Measurements from ENCODE around the gene CALN1.
"Not testable (repeated sequence)": the region's sequence is repeated elsewhere in the genome, so short reads cannot be mapped to it uniquely, and the experiment has no call there.

Gene CALN1

DNA sequence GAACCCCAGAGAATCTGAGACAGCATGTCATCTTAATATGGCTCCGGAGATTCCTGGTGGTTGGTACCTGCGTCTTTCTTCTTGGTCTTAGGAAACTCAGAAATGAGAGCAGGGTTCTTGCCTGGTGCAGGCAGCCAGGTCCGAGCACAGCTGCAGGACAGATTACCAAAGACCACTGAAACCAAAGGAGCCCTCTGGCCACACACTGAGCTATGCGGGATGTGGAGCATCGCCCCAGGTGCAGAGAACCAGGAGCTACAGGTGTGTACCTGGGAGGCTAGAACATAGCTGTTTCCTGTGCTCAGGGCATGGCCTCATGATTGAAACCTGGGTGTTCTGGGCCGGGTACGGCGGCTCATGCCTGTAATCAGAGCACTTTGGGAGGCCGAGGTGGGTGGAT, 635.4 kb downstream of the CALN1 start:
- no peak for DNase-seq

DNA sequence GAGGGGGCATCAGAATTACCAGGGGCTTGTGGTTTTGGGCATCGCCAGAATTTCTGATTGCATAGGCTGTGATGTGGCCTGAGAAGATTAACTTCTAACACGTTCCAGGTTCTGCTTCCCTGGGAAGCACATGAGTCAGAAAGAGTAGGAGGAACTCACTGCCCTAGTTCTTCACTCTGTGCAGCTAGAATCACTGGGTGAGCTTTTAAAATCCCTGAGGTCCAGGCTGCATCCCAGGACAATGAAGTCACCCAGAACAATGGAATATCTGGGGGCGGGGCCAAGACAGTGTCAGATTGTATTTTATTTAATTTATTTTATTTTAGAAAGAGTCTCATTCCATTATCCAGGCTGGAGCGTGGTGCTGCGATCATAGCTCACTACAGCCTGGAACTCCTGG, 636.5 kb downstream of the CALN1 start:
- no peak for DNase-seq

DNA sequence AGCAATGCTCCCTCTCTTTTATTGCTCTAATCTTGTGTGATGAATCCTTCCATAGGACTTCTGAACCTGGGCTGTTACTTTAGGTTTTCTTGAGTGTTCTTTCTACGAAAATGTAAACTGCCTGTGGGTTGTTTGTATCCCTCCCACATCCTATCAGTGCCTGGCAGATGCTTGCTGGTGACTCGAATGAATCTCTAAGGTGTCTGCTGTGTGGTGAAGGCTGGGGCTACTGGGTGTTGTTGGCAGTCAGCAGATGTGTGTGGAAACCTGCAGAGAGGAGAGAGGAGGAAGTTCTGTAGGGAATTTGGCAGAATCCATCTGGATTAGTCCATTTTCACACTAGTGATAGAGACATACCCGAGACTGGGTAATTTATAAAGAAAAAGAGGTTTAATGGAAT, 639.4 kb downstream of the CALN1 start:
- no peak for DNase-seq

DNA sequence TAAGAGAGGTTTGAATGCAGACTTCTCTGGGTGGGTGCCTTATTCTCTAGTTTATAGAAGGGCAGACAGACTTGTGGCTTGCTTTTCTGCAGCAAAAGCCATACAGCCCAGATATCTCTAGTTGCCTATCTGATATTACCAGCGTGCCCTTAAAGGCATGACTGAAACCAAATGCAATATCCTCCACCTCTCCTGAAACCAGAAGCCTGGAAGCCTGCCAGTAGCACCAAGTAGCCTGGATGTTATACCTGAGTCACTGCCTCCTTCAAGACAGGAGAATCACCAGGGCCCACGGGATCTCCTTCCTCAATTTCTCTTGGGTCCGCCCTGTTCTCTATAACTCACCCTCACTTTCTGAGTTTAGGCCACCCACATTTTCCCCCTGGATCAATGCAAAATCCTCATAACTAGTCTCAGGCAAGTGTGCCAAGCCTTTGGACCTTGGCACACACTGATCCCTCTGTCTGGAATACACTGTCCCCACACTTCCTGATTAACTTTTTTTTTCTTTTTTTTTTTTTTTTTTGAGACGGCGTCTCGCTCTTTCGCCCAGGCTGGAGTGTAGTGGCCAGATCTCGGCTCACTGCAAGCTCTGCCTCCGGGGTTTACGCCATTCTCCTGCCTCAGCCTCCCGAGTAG, 641.8 kb downstream of the CALN1 start:
- no peak for DNase-seq

DNA sequence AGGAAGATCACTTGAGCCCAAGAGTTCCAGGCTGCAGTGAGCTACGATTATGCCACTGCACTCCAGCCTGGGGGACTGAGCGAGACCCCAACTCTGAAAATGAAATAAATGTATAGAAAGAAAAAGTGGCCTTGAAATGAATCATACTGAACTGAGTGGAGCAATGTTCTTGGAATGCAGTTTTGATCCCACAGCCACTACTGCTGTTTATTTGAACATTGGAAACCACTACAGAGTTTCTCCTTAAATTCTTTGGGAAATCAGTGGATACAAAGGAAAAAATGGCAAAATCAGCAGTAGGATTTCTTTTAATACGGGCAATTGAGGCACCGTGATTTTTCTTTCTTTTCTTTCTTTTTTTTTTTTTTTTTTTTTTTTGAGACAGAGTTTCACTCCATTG, 642.8 kb downstream of the CALN1 start:
- no peak for DNase-seq

DNA sequence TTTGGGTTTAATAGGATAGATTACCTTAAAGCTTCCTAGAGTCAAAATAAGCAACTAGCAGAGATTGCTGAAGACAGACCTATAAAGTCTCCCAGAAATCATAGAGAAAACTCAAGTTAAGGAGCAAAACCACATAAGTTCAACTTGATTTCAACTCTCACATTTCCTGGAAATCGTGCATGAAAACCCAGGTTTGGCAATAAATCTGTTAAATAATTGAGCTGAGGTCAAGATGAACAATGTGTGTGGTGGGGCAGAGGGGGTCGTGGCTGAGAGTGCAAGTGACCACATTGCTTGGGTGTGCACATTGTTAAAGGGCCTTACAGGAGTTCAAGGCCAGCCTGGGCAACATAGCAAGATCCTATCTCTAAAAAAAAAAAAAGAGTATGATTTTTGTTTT, 643.7 kb downstream of the CALN1 start:
- DNase-seq: no peak

DNA sequence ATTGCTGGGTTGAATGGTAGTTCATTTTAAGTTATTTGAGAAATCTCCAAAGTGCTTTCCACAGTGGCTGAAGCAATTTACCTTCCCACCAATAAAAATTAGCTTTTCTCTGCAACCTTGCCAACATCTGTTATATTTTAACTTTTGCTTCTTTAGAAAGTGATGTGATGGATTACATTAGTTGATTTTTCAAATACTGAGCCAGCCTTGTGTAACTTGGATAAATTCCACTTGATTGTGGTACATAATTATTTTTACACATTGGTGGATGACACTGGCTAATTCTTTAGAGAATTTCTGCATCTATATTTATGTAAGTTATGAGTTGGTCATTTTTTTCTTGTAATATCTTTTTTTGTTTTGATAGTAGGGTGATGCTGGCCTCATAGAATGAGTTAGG, 646.1 kb downstream of the CALN1 start:
- DNase-seq: no peak

DNA sequence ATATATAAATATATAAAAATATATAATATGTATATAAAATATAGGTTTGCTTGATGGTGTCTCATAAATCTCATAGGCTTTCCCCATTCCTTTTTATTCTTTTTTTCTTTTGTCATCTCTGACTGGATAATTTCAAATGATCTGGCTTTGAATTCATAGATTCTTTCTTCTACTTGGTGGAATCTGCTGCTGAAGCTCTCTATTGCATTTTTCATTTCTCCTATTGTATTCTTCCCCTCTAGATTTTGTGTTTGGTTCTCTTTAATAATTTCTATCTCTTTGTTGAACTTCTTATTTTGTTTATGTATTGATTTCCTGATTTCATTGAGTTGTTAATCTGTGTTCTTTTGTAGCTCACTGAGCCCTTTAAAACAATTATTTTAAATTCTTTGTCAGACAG, 650.8 kb downstream of the CALN1 start:
- no peak for DNase-seq

DNA sequence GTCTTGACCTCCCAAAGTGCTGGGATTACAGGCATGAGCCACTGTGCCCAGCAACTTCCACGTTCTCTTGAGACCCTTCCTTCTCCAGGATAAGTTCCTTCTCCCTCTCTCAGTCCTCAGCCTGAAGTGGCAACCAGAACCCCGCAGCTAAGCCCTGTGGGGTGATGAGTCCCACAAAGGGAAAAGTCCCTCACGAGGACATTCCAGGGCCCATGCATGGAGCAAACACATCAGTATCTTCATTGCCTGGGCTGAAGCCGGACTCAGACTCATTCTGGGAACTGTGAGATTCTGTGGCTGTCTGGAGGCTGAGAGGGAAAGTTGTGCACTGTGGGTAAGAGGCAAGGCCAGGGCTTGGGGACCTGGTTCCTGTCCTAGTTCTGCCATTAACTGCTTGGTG, 657.3 kb downstream of the CALN1 start:
- DNase-seq: no peak

DNA sequence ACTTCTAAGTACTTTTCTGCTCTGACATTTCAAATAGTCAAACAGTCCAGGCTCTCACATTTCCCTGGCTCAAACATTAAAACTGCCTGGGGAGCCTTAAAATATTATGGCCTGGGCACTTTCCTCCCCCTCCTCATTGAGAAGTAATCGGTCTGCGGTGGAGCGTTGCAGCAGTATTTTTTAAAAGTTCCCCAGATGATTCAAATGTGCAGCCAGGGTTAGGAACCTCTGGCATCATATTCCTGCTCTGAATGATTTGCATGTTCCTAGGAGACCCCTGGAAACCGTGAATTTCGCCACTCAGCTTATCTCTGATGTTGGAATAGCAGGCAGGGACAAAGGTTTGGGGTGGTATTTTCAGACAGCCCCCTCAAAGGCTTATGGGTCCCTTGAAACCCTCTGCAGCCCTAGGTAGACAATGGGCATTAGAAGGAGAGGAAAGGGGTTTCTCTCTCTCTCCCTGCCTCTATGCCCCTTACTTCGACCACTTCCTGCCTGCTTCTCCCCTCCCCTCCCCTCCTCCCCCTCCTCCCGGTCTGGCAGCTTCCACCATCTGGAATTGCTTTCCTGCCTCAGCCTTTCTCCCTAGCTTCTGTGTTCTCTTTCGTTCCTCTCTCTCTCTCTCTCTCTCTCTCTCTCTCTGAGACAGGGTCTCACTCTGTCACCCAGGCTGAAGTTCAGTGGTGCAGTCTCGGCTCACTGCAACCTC, 658.0 kb downstream of the CALN1 start:
- DNase-seq: no peak

DNA sequence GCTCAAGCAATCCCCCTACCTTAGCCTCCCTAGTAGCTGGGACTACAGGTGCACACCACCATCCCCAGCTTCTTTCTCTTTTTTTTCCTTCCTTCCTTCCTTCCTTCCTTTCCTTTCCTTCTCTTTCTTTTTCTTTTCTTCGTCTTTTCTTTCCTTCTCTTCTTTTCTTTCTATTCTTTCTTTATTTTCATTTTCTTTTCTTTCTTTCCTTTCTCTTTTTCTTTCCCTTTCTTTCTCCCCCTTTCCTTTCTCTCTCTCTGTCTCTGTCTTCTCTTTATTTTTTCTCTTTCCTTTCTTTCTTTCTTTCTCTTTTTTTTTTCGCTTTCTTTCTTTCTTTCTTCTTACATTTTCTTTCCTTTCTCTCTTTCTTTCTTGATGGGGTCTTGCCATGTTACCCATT, 658.9 kb downstream of the CALN1 start:
- no peak for DNase-seq

DNA sequence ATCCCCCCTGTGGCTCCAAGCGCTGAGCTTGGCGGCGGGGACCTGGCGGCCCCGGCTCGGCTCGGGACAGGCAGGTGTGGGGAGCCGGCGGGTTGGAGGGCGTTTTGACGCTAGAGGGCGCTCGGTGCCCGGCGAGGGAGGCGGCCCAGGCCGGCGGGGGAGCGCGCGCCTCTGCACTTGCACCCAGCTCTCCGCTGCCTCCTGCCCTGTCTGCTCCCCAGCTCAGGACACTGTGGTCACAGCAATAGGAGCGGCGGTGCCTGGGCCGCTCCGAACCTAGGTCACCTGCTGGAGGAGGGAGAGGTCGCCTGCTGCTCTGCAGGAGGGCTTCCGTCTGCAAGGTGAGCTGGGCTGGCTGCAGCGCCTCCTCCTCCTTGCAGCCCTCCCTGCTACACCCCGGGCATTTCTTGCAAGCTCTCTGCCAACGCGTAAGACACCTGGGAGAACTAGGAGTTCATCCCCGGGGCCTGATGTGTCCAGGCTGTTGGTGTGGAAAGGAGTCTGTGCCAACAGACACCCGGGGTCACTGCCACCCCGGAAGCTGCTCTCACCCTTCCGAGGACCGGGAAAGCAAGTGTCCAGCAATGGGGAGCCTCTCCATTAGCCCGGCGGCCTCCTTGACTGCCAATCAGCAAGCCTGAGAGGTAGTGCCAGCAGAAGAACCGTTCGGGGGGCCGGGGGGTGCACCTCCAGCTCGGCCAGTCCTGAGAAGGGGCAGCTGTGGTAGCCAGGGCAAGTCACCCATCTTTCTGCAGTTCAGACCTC, 659.8 kb downstream of the CALN1 start:
- no peak for DNase-seq

DNA sequence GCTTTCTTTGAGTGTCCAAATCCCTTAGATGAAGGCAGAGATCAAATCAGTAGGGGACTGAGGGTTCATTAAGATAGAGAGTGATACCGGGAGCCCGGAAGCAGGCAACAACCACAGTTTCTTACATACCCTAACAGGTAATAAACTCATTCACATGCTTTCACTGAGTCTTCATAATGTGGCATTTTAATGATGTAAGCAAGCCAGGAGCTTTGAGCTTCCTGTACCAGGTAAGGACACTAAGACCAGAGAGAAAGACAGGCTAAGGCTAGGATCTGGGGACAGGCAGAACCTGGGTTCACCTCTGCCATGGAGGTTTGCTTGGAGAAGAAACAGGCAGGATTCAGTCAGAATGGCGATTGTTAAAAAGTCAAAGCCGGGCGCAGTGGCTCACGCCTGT, 661.8 kb downstream of the CALN1 start:
- DNase-seq: no peak

DNA sequence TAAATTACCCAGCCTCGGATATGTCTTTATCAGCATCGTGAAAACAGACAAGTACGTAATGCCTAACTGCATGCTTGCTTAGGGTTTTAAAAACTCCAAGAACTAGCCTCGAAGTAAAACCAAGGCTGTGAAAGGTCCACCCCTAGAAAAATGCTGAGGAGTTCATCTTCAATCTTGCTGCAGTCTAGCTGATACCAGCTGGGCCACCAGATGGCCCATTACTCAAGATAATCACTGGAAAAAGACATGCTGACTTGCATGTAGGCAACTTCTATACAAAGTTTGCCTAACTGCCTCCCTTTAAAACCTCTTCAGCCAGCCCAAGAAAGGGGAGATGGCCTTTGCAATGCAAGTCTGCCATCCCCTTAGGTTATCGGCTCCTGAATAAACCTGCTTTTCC, 666.1 kb downstream of the CALN1 start:
- no peak for DNase-seq

DNA sequence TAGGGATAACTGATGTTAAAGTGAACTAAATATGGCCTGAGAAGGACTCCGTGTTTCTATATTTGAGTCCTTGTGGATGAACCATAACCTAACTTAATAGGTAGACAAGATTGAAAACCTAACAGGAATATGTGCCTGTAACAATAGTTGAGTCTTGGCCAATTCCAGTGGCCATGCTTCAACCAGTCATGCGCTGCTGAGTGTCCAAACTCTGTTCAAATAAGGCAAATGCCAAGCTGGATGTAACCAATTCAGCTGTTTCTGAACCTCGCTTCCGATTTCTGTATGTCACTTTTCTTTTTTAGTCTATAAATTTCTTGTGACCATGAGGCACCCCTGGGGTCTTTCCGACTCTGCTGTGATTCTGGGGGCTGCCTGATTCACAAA, 672.0 kb downstream of the CALN1 start:
- no peak for DNase-seq

DNA sequence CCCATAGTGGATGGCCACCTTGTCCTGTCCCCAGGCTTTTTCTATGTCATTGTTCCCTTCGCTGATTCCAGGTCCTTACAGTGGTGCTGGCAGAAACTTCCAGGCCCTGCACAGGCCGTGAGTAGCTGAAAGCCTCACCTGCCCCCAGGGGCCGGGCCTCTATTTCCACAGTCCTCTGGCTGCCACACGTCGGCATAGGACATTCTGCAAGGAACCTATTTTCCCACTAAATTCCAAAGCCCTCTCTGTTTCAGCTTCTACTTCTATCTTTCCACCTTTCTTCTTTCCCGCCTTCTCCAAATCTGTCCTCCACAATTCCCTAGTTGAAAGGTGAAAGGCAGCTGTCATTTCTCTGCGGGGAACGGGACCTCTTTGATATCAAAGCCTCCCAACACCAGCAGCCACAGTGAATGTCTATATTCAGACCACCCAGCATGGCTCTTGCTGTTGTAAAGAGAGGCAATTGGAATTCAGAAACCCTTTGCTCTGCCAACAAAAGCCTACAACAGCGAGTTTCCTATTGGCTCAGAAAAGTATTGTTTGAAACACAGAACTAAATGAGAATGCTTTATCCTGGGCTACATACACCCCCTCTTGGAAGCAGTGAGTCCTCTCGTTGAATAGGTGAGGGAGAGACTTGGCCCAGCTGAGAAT, 672.5 kb downstream of the CALN1 start:
- no peak for DNase-seq

DNA sequence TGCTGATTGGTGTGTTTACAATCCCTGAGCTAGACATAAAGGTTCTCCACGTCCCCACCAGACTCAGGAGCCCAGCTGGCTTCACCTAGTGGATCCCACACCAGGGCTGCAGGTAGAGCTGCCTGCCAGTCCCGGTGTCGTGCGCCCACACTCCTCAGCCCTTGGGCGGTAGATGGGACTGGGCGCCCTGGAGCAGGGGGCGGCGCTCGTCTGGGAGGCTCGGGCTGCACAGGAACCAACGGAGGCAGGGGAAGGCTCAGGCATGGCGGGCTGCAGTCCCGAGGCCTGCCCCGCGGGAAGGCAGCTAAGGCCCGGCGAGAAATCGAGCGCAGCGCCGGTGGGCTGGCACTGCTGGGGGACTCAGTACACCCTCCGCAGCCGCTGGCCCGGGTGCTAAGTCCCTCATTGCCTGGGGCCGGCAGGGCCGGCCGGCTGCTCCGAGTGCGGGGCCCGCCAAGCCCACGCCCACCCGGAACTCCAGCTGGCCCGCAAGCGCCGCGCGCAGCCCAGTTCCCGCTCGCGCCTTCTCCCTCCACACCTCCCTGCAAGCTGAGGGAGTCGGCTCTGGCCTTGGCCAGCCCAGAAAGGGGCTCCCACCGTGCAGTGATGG, 674.1 kb downstream of the CALN1 start:
- not testable (repeated sequence) for DNase-seq

DNA sequence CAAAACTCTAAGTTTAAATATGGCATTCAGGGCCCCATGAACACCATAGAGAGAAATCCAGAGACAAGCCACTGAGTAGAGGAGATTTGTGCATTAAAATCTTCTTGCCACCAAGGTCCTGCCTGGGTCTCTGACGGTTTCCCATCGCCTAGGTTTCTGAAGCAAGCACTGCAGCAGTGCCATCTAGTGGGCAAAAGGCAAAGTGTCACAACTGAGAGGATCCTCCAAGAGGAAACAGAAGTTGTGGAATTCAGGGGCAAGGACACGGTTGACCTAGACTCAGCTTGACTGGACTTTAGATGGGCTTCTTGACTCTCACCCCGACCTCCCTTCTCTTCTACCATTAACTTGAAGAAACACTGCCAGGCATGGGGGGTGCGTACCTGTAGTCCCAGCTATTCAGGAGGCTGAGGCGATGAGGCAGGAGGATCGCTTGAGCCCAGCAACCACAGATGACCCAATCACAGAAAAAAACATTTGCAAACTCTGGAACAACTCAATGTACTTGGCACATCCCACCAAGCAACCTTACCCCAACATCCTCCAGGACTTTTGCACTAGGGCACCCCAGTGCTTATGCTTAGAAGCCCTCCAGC, 676.1 kb downstream of the CALN1 start:
- DNase-seq: peak; percentile 12

DNA sequence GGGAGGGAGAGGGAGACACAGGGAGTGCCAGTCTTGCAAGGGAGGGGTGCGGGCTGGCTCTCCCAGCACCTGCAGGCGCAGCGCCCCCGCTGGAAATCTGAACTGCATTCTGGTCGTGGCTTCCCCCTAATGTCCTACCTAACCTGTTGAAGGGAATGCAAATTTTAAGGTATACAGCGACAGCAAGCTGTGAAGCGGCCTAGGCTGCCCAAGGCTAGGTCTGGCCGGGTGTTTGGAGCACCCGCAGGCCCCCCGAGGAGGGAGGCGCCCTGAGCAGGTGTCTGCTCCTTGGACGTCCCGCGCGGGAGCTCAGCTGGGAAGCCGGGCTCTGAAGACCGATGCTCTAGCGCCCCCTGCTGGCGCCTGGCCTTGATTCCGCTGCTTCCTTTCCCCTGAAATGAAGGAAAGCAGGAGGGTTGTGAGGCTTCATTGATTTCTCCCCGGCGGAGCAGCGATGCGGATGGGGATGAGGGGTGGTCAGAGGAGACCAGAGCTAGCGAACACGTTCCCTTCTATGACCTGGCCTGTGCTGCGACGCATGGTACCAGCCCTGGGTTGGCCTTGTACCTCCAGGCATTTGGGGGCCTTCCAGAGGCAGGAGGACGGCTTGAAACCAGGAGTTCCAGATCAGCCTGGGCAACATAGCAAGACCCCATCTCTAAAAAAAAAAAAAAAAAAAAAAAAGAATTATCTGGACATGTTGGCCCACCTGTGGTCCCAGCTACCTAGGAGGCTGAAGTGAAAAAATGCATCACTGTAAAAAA, 678.8 kb downstream of the CALN1 start:
- peak; percentile 39 for DNase-seq

DNA sequence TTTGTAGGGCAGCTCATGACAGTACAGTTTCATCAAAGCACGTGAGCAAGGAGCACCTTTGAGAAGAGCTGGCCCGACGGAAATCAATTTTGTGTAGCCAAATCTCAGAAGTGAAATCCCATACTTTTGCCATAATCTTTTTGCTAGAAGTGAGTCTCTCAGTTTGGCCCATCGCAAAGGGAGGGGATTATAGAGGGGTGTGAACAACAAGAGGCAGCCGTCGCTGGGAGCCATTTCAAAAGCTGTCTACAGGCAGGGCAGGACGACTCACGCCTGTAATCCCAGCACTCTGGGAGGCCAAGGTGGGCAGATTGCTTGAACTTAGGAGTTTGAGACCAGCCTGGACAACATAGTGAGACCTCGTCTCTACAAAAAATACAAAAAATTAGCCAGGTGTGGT, 680.4 kb downstream of the CALN1 start:
- no peak for DNase-seq

Measured in stimulated activated naive CD4-positive, alpha-beta T cell treated with Interleukin-2 at 50 U/mL for 16 hours (primary cell).